B cell (primary cell): ENCODE data around the gene PPP1R16B. TPM values are rescaled to one million over a fixed set of nuclear protein-coding genes. Genes with fewer than 3 reads are reported as not detected.

Source experiments
- ATAC-seq: fragments of 200-7000 bp; cut with Tn5 transposase; one replicate; pipeline ENCODE4 v1.10.0; 2021; ENCODE audit warnings: low read depth, mild to moderate bottlenecking, moderate number of reproducible peaks, moderate library complexity
- CTCF ChIA-PET: fragments of 350-600 bp; sonication (Branson Sonifier 250); formaldehyde crosslinking; loops from one replicate; lab custom pipeline; 2021; ENCODE audit warnings: antibody characterized with exemption, inconsistent platforms; lab: Charles Lee
- POLR2A ChIA-PET: fragments of 350-600 bp; sonication (Branson Sonifier 250); formaldehyde crosslinking; loops from one replicate; lab custom pipeline; 2021; ENCODE audit warnings: antibody characterized with exemption; lab: Charles Lee
- DNase-seq: peaks from one replicate; pipeline ENCODE4 v3.0.0; 2013
- H2AFZ ChIP-seq: 2 replicates; pipeline ENCODE4 v1.6.1; 2012; ENCODE audit warnings: mild to moderate bottlenecking, low read depth, low read length; ENCODE audit not compliant: insufficient read depth, poor library complexity, severe bottlenecking
- H3K27ac ChIP-seq, 2 donors: 1 replicate in 1 of 2; 2 replicates in 1 of 2; pipeline ENCODE4 v1.5.1; 2012 to 2013; ENCODE audit warnings: low read length in 2 of 2, mild to moderate bottlenecking in 2 of 2, moderate library complexity in 1 of 2
- H3K27me3 ChIP-seq, 4 experiments: fragments of 200-600 bp in 1 of 4; sonication (generic) in 1 of 4; replicated peaks in 1 of 4; 1 replicate in 2 of 4; 2 replicates in 2 of 4; pipeline versions ENCODE4 v1.6.1 to v1.7.0; 2013 to 2016; ENCODE audit warnings: low read length in 3 of 4, mild to moderate bottlenecking in 2 of 4, mixed read lengths in 1 of 4, moderate library complexity in 1 of 4; ENCODE audit not compliant: insufficient read depth in 4 of 4, control insufficient read depth in 3 of 4; ENCODE audit errors: control extremely low read depth in 1 of 4
- H3K36me3 ChIP-seq, 2 experiments: replicated peaks in 1 of 2; 1 replicate in 1 of 2; 2 replicates in 1 of 2; pipeline versions ENCODE4 v1.6.1 to v1.7.1; 2013; ENCODE audit warnings: low read length in 1 of 2; ENCODE audit not compliant: insufficient read depth in 2 of 2, control insufficient read depth in 1 of 2; ENCODE audit errors: control extremely low read depth in 1 of 2, extremely low read depth in 1 of 2
- H3K4me1 ChIP-seq, 2 donors: fragments of 200-600 bp in 1 of 2; sonication (generic) in 1 of 2; 1 replicate in 1 of 2; 2 replicates in 1 of 2; pipeline versions ENCODE4 v1.5.1 to v1.6.1; 2013 to 2017; ENCODE audit warnings: low read length in 2 of 2; ENCODE audit not compliant: control insufficient read depth in 2 of 2, insufficient read depth in 2 of 2
- H3K4me2 ChIP-seq: replicated peaks from 2 replicates; pipeline ENCODE3; 2012; ENCODE audit warnings: mild to moderate bottlenecking, low read depth, low read length; ENCODE audit not compliant: poor library complexity, severe bottlenecking
- H3K4me3 ChIP-seq, 5 experiments: fragments of 200-600 bp in 1 of 5; sonication (generic) in 1 of 5; 1 replicate in 3 of 5; 2 replicates in 2 of 5; pipeline versions ENCODE4 v1.5.1 to v1.7.0; 2011 to 2016; ENCODE audit warnings: low read length in 4 of 5, mild to moderate bottlenecking in 4 of 5, low read depth in 2 of 5, control low read depth in 1 of 5, moderate library complexity in 1 of 5; ENCODE audit not compliant: insufficient read depth in 1 of 5; ENCODE audit errors: control extremely low read depth in 1 of 5, extremely low read depth in 1 of 5
- H3K79me2 ChIP-seq: fragments of 200-600 bp; sonication (generic); one replicate; pipeline ENCODE4 v1.6.0; 2016; ENCODE audit warnings: low read length; ENCODE audit not compliant: control insufficient read depth, insufficient read depth
- H3K9ac ChIP-seq: fragments of 200-600 bp; sonication (generic); 2 replicates; pipeline ENCODE4 v1.6.1; 2017; ENCODE audit warnings: mild to moderate bottlenecking, low read length, moderate library complexity
- H3K9me3 ChIP-seq, 3 donors: one replicate each; pipeline versions ENCODE4 v1.6.1 to v1.7.1; 2013; ENCODE audit warnings: low read length in 2 of 3; ENCODE audit not compliant: control insufficient read depth in 2 of 3, insufficient read depth in 1 of 3; ENCODE audit errors: control extremely low read depth in 1 of 3
- H4K20me1 ChIP-seq: 2 replicates; pipeline ENCODE4 v1.6.0; 2012; ENCODE audit warnings: mild to moderate bottlenecking, low read length; ENCODE audit not compliant: insufficient read depth, control insufficient read depth, poor library complexity, severe bottlenecking
- H3K27ac Mint-ChIP-seq: one replicate; pipeline ENCODE4 v1.8.0; 2021; ENCODE audit warnings: mixed read lengths
- H3K27me3 Mint-ChIP-seq: one replicate; pipeline ENCODE4 v1.8.0; 2021; ENCODE audit warnings: mixed read lengths
- H3K4me1 Mint-ChIP-seq: one replicate; pipeline ENCODE4 v1.8.0; 2021; ENCODE audit warnings: mixed read lengths
- H3K4me3 Mint-ChIP-seq: one replicate; pipeline ENCODE4 v1.8.0; 2021; ENCODE audit warnings: mixed read lengths
- H3K9me3 Mint-ChIP-seq: one replicate; pipeline ENCODE4 v1.8.0; 2022; ENCODE audit warnings: mixed read lengths; ENCODE audit not compliant: insufficient read depth
- CTCF ChIP-seq: fragments of 200-600 bp; IDR thresholded peaks from one replicate; pipeline ENCODE4 v1.8.0; 2022; ENCODE audit warnings: antibody characterized with exemption, mild to moderate bottlenecking
- EZH2 ChIP-seq: IDR thresholded peaks from 2 replicates; pipeline ENCODE4 v1.6.1; 2012; ENCODE audit warnings: borderline replicate concordance, low read depth, mild to moderate bottlenecking, moderate library complexity, low read length; ENCODE audit not compliant: insufficient read depth, poor library complexity, severe bottlenecking
- intact Hi-C: fragments of 100-400 bp; cut with micrococcal nuclease; formaldehyde crosslinking; loops from one replicate; pipeline ENCODE4 v1.10.0; 2022
- polyA plus RNA-seq: library from polyadenylated mRNA; depleted of rRNA; stranded (reverse); fragments of >200 nt; gene quantifications from 2 replicates; pipeline ENCODE4 v1.2.3, GENCODE V29; 2012
- total RNA-seq, 2 donors: library from RNA; stranded (reverse); fragments of 120-200 nt in 1 of 2; gene quantifications; 1 replicate in 1 of 2; 2 replicates in 1 of 2; pipeline versions ENCODE4 v1.2.3 to v1.2.4, GENCODE V29; 2013 to 2022

Gene PPP1R16B
- total and polyA plus RNA-seq, 2 donors (not counting 1 experiment from before 2014, with no cell fraction given), result 58.8 to 108 TPM

- H3K4me3 ChIP-seq, result no peak overlapping the region
- H3K27ac ChIP-seq, result peak overlapping the region in 1 of 2 donors; percentile 65
- TF ChIP-seq EZH2, result no peak
- no peak for TF ChIP-seq CTCF
- H3K4me2 ChIP-seq, result no peak overlapping the region
- Mint-ChIP-seq H3K4me1 (peaks cover 80% of the 10 kb centered on the region), H3K4me3 (no peak overlapping the region), H3K27ac (peak overlapping the region; percentile 12), H3K9me3 (no peaks in the 10 kb centered on the region), H3K27me3 (no peaks in the 10 kb centered on the region)
- H3K27me3 ChIP-seq, result no peaks in the 10 kb centered on the region
- ATAC-seq (no peak), DNase-seq (no peak)
- peaks cover 0 to 62% of the 10 kb centered on the region in 2 experiments for H3K36me3 ChIP-seq
- peaks cover 100% of the 10 kb centered on the region for H3K79me2 ChIP-seq
- H3K9ac ChIP-seq, result no peak overlapping the region
- H4K20me1 ChIP-seq, result peaks cover 73% of the 10 kb centered on the region
- H3K4me1 ChIP-seq, result peaks cover 65 to 73% of the 10 kb centered on the region in 2 donors
- intact Hi-C loops, result no loop called here
- H2AFZ ChIP-seq, result no peak overlapping the region
- ChIA-PET CTCF (interaction anchor here (1.5 to 2.9 kb wide), 4 partner anchors 10 to 147 kb away, joined by 5 to 19 read pairs (median 8); partner anchors contain the start of genes DHX35 and PPP1R16B), POLR2A (no interaction called here)
- H3K9me3 ChIP-seq, result no peaks in the 10 kb centered on the region
These were observed 9.9 kb downstream of the PPP1R16B start for GRCh38 chr20:38815446-38815845.
